Measurements from ENCODE around the gene SEC23IP. TPM values are rescaled to one million over a fixed set of nuclear protein-coding genes. Genes with fewer than 3 reads are reported as not detected.

SEC23IP gene
- total RNA-seq, 1 donor from 2014 or later, result 22.3 TPM

DNA sequence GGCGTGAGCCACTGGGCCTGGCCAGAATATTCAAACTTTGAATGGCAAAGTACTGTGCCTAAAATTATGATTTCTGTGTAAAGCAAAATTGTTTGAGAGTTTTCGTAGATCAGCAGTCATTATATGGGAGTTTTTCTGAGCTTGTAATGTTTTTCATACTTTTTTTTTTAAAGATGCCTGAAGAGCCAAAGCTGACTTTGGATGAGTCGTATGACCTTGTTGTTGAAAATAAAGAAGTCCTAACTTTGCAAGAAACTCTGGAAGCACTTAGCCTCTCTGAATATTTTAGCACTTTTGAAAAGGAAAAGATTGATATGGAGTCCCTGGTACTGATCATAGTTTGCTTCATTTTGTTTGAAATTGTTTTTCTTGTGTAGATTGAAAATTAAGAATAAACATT is 26.7 kb downstream of the SEC23IP start:
- DNase-seq, result no peak
- ATAC-seq, result no peak
- intact Hi-C loops (cut with micrococcal nuclease), result no loop called here

GRCh38 chr10:119919826-119920225 is 27.3 kb downstream of the SEC23IP start:
- no peak for DNase-seq
- no peak for ATAC-seq
- intact Hi-C loops (cut with micrococcal nuclease), result no loop called here

GRCh38 chr10:119928411-119928810 is 35.9 kb downstream of the SEC23IP start:
- ATAC-seq, result no peak
- intact Hi-C loops (cut with micrococcal nuclease), result no loop called here
- DNase-seq, result no peak

GRCh38 chr10:119931871-119932270 is 39.3 kb downstream of the SEC23IP start:
- ATAC-seq (no peak), DNase-seq (no peak)
- intact Hi-C loops (cut with micrococcal nuclease), result no loop called here

DNA sequence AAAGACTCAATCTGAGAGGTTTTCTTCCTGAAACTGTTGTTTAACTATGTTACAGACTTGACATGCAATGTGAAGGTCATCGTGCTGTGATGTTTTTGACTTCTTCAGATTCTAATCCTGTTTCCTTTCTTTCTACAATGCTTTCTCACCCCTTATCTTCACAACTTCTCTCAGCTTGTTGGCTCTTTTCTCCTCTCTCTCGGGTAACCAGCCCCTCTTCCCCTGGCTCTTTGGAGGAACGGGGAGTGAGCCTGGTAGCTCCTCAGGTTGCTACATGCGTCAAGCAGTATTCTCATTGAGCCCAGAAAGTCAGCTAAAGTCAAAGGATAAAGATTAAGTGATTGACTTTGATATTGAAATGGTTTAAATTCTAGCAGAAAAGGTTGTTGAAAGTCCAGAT is 40.1 kb downstream of the SEC23IP start:
- ATAC-seq (no peak), DNase-seq (no peak)
- intact Hi-C loops (cut with micrococcal nuclease), result no loop called here

- no peak for DNase-seq
- intact Hi-C loops (cut with micrococcal nuclease), result no loop called here
- no peak for ATAC-seq
Measured at GRCh38 chr10:119933179-119933578, 40.6 kb downstream of the SEC23IP start.

GRCh38 chr10:119940487-119940886 is 48.0 kb downstream of the SEC23IP start:
- intact Hi-C loops (cut with micrococcal nuclease), result no loop called here
- no peak for ATAC-seq
- no peak for DNase-seq

GRCh38 chr10:119942973-119943372 is 50.4 kb downstream of the SEC23IP start:
- ATAC-seq (no peak), DNase-seq (no peak)
- intact Hi-C loops (cut with micrococcal nuclease), result no loop called here

DNA sequence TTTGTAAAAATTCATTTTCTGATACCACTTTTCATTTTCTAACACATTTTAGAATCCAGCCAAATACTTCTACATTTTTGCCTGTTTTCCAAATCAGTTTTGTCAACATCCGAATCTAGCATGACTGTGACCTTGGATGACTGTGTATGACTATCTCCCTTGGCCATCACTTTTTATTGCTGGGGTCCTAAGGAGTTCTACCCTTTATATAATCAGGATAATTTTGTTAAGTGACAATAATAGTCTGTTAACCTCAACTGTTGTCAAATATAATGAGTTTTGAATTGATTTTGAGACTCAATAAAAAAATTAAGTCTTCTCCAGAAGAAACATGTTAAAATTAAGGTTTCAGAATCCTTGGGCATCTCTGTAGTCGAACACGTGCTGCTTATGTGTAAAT is 53.3 kb downstream of the SEC23IP start:
- intact Hi-C loops (cut with micrococcal nuclease), result no loop called here

DNA sequence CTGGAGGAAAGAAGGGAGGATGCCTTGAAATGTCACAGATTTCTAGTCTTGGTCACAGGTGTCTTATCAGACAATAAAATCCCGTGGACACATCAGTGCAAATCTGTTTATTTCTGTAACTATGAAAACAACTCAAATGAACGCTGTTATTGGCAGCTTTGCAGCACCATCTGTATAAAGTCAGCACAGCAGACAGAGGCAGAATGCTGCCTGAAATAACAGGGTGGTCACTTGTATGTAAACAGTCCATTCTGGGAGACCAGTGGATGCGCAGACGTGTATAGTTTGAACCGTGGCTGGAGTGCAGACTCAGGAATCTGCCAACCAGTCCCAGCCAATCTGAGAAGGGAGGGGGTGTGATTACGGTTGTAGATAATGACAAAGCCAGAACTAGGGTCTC is 54.8 kb downstream of the SEC23IP start:
- ATAC-seq (no peak), DNase-seq (no peak)
- intact Hi-C loops (cut with micrococcal nuclease), result no loop called here

More for the DNA sequence above, 53.3 kb downstream of the SEC23IP start:
- no peak for ATAC-seq
- no peak for DNase-seq

DNA sequence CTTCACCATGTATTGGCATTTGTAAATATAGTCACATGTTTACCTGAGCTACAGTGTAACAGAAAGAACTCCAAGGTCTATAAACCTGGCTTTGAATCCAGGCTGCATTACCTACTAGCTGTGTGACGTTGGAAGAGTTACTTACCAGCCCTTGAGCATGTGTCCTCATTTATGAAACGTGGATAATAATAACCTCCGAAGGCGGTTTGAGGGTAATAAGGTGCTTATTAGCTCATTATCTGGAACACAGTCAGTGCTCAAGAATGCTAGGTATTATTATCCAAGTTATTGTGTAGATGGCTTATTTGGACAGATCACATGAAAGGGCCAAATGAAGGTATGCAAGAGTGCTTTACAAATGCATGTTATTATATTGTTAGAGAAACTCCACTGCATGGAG is 64.9 kb downstream of the SEC23IP start:
- no peak for ATAC-seq
- intact Hi-C loops (cut with micrococcal nuclease), result no loop called here
- DNase-seq, result no peak

GRCh38 chr10:119962837-119963236 is 70.3 kb downstream of the SEC23IP start:
- DNase-seq (no peak), ATAC-seq (no peak)
- intact Hi-C loops (cut with micrococcal nuclease), result no loop called here

DNA sequence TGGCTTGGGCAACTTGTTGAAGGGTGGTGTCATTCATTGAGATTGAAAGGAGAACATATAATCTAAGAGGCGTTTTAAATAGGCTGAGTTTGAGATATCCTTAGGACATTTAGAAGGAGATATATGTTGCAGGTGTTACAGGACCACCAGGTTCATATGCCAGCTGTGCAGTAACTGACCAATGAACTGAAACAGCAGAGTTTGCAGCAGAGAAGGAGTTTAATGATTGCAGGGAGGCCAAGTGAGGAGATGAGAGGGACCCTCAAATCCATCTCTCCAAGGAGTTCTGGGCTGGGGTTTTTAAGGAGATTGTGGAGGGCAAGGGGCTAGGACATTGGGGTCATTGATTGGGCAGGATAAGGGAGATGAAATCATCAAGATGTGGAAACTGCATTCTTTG is 74.5 kb downstream of the SEC23IP start:
- intact Hi-C loops (cut with micrococcal nuclease), result no loop called here
- no peak for ATAC-seq

GRCh38 chr10:119969609-119970008 is 77.1 kb downstream of the SEC23IP start:
- ATAC-seq (no peak), DNase-seq (no peak)
- intact Hi-C loops (cut with micrococcal nuclease), result no loop called here

More for the DNA sequence above, 74.5 kb downstream of the SEC23IP start:
- DNase-seq, result no peak

GRCh38 chr10:119970107-119970506 is 77.6 kb downstream of the SEC23IP start:
- intact Hi-C loops (cut with micrococcal nuclease), result no loop called here
- no peak for ATAC-seq
- DNase-seq, result no peak

DNA sequence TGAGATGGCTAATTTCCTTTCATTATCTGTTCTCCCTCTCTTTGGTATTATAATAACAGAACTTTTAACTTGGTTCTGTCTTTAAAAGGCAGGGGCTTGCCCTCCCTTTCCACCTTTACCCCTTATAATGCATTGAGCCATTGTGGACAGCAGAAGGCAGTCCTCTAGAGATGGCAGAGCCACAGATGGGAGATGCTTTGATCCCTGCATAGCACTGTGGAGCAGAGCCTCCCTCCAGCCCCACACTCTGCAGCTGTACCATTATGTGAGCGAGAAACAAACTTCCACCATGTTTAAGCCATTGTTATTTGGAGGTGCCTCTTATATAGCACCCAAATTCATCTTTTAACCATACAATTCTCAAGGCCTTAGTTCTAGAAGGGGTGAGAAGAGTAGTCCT is 78.4 kb downstream of the SEC23IP start:
- intact Hi-C loops (cut with micrococcal nuclease), result no loop called here
- DNase-seq (no peak), ATAC-seq (no peak)

DNA sequence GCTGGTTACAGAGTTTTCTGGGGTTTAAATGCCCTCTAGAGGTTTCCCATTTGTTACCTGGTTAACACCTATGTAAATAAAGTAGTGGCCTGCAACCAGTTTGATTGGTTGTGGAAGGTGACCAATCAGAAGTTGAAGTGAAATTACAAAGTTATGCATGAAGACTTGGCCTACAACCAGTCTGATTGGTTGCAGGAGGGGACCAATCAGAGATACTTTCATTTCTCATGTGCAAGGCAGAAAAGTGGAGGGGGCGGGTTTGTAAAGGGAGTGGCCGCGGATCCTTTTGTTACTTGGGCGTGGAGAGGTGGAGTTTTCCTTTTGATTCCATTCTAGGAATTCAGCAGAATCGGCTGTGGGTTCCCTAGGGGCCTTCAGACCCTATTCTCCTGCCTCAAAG is 80.8 kb downstream of the SEC23IP start:
- DNase-seq, result no peak
- intact Hi-C loops (cut with micrococcal nuclease), result no loop called here

GRCh38 chr10:119976421-119976820 is 83.9 kb downstream of the SEC23IP start:
- DNase-seq, result no peak
- ATAC-seq, result no peak
- intact Hi-C loops (cut with micrococcal nuclease), result no loop called here

More for the DNA sequence above, 80.8 kb downstream of the SEC23IP start:
- no peak for ATAC-seq

DNA sequence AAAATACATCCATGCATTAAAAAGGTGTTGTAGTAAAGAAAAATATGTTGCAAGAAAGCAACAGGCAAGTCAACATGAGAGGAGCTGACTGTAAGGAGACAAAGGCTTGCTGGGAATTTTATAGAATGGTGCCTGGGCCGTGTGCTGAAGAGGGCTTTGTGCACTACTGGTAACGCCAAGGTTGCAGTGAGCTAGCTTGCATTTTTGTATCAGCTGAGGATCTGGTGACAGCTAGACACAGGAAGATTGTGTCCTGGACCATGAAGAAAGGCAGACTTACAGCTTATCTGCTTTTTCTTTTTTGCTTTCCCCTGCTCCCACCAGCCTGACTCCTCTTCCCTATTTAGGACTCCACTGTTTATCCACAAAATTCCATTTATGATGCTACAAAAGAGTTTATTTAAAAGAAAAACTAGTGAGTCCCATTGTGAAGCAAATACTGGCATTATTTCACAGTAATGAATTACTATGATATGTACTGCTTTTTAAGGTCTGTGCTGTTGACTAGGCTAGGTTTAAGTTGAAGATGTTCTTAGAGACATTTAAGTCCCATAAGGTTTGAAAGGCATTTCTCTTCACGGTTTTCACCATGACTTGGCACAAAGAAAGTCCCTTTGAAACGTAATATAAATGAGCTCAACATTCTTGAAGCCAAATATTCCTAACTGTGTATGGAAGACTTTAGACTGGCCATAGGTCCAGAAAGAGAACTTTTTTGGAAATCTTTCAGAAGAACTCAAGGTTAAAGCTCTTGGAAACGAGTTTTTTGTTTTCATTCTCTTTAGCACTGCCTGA is 88.6 kb downstream of the SEC23IP start:
- intact Hi-C loops (cut with micrococcal nuclease), result no loop called here
- no peak for DNase-seq
- ATAC-seq, result no peak

GRCh38 chr10:119981826-119982225 is 89.3 kb downstream of the SEC23IP start:
- DNase-seq, result no peak
- ATAC-seq, result no peak
- intact Hi-C loops (cut with micrococcal nuclease), result no loop called here

DNA sequence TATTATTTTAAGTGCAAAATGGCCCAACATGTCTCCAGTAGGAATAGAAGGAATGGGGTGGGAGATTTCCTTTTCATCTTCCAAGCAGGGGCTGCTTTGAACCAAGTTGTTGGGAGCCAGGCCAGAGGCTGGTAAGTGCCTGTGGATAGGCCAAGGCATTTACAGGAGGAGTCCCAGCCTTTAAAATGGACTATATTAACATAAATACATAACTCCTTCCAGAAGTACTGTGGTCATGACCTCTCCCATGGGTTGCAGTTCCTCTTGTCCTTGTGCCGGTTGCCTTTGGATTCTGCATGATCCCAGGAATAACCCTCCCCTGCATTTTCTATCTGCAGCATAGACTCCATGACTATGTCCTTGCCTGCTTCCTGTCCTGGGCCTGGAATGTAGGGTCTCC is 95.8 kb downstream of the SEC23IP start:
- no peak for DNase-seq
- no peak for ATAC-seq

More for the DNA sequence above, 95.8 kb downstream of the SEC23IP start:
- intact Hi-C loops (cut with micrococcal nuclease), result no loop called here

Data from left ventricle myocardium superior (tissue), 1 donor.